Fibroblast of villous mesenchyme (primary cell): ENCODE results near the gene RPA1. TPM values are rescaled to one million over a fixed set of nuclear protein-coding genes. Genes with fewer than 3 reads are reported as not detected.

ENCODE experiments used
- DNase-seq: peaks from one replicate; pipeline ENCODE4 v3.0.0-alpha.2; 2010; ENCODE audit warnings: low read depth
- H3K4me3 ChIP-seq: 2 replicates; pipeline ENCODE4 v1.5.1; 2011; ENCODE audit warnings: low read depth, mild to moderate bottlenecking, low read length
- CTCF ChIP-seq: IDR thresholded peaks from 2 replicates; pipeline ENCODE4 v1.5.1; 2012; ENCODE audit warnings: low read depth, mild to moderate bottlenecking, low read length; ENCODE audit not compliant: insufficient read depth
- total RNA-seq: library from RNA; depleted of rRNA; stranded (reverse); fragments of >200 nt; gene quantifications from 2 replicates; pipeline ENCODE4 v1.2.3, GENCODE V29; 2012

Gene RPA1
- total RNA-seq, 1 donor: 13.4 TPM

- no peak for TF ChIP-seq CTCF
- peak; percentile 5 for DNase-seq
- H3K4me3 ChIP-seq: no peak overlapping the region
Observed at GRCh38 chr17:1906662-1907101, 76.9 kb downstream of the RPA1 start.

- TF ChIP-seq CTCF: no peak
- no peak for DNase-seq
- H3K4me3 ChIP-seq: no peak overlapping the region
Observed at GRCh38 chr17:1907216-1907631, 77.4 kb downstream of the RPA1 start.

- no peak for TF ChIP-seq CTCF
- peak; percentile 35 for DNase-seq
- peak overlapping the region; percentile 30 for H3K4me3 ChIP-seq
Observed at GRCh38 chr17:1907909-1908698, 78.3 kb downstream of the RPA1 start.

GRCh38 chr17:1908699-1909309, 79.0 kb downstream of the RPA1 start:
- peak; percentile 72 for TF ChIP-seq CTCF
- H3K4me3 ChIP-seq: peak overlapping the region; percentile 30
- peak; percentile 77 for DNase-seq

GRCh38 chr17:1909985-1910384, 80.2 kb downstream of the RPA1 start:
- no peak for TF ChIP-seq CTCF
- no peak for DNase-seq

GRCh38 chr17:1912146-1912545, 82.3 kb downstream of the RPA1 start:
- no peak for DNase-seq
- H3K4me3 ChIP-seq: no peak overlapping the region
- no peak for TF ChIP-seq CTCF

More at GRCh38 chr17:1909985-1910384, 80.2 kb downstream of the RPA1 start:
- H3K4me3 ChIP-seq: no peak overlapping the region
